ENCODE measurements around the gene ANKRD18B. TPM values are rescaled to one million over a fixed set of nuclear protein-coding genes. Genes with fewer than 3 reads are reported as not detected.
"Not testable (repeated sequence)": the region's sequence is repeated elsewhere in the genome, so short reads cannot be mapped to it uniquely, and the experiment has no call there.

ANKRD18B gene
- total RNA-seq (2014; rRNA removed; shearing (Covaris generic); ENCODE audit: low replicate concordance): not detected in 2 replicates

GRCh38 chr9:33523397-33524305, at the start of gene ANKRD18B:
ANKRD18B (plus strand) TSS chr9:33524251; CDS start chr9:33524490, 239 bp downstream.
- H3K27me3 ChIP-seq, H3K36me3 ChIP-seq, H3K9me3 ChIP-seq: not testable (repeated sequence)
- peak within 1 kb of the TSS; percentile 35 for H3K4me3 ChIP-seq
- peak; percentile 49 for DNase-seq

DNA sequence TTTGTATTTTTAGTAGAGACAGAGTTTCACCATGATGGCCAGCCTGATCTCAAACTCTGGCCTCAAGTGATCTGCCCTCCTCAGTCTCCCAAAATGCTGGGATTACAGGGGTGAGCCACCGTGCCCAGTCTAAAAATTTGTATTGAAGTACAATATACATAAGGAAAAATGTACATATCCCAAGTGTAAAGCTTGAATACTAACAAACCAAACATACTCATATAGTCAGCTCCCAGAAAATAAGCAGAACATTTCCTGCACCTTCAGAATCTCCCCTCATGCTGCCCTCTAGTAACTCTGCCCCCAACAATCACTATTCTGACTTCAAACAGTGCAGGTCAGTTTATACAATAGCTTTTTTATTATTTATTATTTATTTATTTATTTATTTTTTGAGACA, 48.7 kb upstream of the ANKRD18B start:
- Histone ChIP-seq H3K36me3 (peaks cover 14% of the 10 kb centered on the region), H3K4me3 (no peak overlapping the region)
- no peak for DNase-seq

GRCh38 chr9:33476503-33476902, 47.5 kb upstream of the ANKRD18B start:
- Histone ChIP-seq H3K27me3 (no peaks in the 10 kb centered on the region), H3K9me3 (no peaks in the 10 kb centered on the region), H3K36me3 (peaks cover 10% of the 10 kb centered on the region), H3K4me3 (no peak overlapping the region)
- DNase-seq: no peak

More for the DNA sequence above, 48.7 kb upstream of the ANKRD18B start:
- Histone ChIP-seq H3K27me3 (no peaks in the 10 kb centered on the region), H3K9me3 (no peaks in the 10 kb centered on the region)

DNA sequence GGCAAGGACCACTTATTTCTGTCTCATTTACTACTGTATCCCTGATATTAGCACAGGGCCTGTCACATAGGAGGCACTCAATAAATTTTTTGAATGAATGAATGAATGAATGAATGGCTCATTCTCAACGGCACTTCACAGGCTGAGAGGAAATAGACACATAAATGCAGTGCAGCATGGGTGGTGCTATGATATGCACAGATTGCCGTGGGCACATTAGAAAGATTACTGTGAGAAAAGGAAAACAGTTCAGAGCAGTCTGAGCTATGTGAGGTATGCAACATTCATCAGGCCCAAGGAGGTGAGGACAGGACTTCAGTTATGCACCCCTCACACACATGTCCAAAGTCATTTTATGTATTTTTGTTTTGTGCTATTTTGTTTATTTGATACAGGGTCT, 43.9 kb upstream of the ANKRD18B start:
- no peak for DNase-seq
- Histone ChIP-seq H3K4me3 (no peak overlapping the region), H3K27me3 (no peaks in the 10 kb centered on the region), H3K36me3 (no peaks in the 10 kb centered on the region), H3K9me3 (no peaks in the 10 kb centered on the region)

GRCh38 chr9:33480976-33481375, 43.1 kb upstream of the ANKRD18B start:
- DNase-seq: no peak
- Histone ChIP-seq H3K4me3 (no peak overlapping the region), H3K36me3 (no peaks in the 10 kb centered on the region), H3K27me3 (no peaks in the 10 kb centered on the region), H3K9me3 (no peaks in the 10 kb centered on the region)

GRCh38 chr9:33485312-33485711, 38.7 kb upstream of the ANKRD18B start:
- H3K27me3 ChIP-seq, H3K9me3 ChIP-seq, H3K36me3 ChIP-seq, H3K4me3 ChIP-seq, DNase-seq: not testable (repeated sequence)

GRCh38 chr9:33489066-33489465, 35.0 kb upstream of the ANKRD18B start:
- H3K27me3 ChIP-seq: no peaks in the 10 kb centered on the region
- H3K36me3 ChIP-seq: no peaks in the 10 kb centered on the region
- H3K9me3 ChIP-seq: no peaks in the 10 kb centered on the region
- no peak overlapping the region for H3K4me3 ChIP-seq
- DNase-seq: no peak

DNA sequence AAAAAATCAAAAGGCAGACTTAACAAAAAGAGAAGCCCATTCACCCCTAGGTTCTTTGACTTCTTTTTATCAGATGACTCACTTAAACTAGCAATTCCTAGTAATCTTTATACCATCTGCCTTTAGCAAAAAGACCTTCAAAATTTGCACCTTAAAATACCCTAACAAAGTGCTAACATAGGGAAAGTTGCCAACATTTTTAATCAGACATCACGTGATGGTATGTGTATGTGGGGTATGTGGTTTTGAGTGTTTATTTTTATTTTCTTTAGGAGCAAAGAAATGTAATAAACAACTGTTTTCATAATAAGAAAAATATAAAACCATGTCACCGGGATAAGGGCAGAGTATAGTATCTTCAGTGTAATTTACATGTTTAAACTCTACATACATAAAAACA, 30.2 kb upstream of the ANKRD18B start:
- H3K27me3 ChIP-seq, H3K4me3 ChIP-seq, H3K36me3 ChIP-seq, H3K9me3 ChIP-seq, DNase-seq: not testable (repeated sequence)

GRCh38 chr9:33498387-33498786, 25.7 kb upstream of the ANKRD18B start:
- H3K9me3 ChIP-seq: no peaks in the 10 kb centered on the region
- no peaks in the 10 kb centered on the region for H3K36me3 ChIP-seq
- no peaks in the 10 kb centered on the region for H3K27me3 ChIP-seq
- no peak overlapping the region for H3K4me3 ChIP-seq
- DNase-seq: no peak

- no peaks in the 10 kb centered on the region for H3K9me3 ChIP-seq
- no peaks in the 10 kb centered on the region for H3K27me3 ChIP-seq
- no peaks in the 10 kb centered on the region for H3K36me3 ChIP-seq
- DNase-seq: peak; percentile 33
- no peak overlapping the region for H3K4me3 ChIP-seq
These were observed 17.3 kb upstream of the ANKRD18B start for GRCh38 chr9:33506626-33507370.

DNA sequence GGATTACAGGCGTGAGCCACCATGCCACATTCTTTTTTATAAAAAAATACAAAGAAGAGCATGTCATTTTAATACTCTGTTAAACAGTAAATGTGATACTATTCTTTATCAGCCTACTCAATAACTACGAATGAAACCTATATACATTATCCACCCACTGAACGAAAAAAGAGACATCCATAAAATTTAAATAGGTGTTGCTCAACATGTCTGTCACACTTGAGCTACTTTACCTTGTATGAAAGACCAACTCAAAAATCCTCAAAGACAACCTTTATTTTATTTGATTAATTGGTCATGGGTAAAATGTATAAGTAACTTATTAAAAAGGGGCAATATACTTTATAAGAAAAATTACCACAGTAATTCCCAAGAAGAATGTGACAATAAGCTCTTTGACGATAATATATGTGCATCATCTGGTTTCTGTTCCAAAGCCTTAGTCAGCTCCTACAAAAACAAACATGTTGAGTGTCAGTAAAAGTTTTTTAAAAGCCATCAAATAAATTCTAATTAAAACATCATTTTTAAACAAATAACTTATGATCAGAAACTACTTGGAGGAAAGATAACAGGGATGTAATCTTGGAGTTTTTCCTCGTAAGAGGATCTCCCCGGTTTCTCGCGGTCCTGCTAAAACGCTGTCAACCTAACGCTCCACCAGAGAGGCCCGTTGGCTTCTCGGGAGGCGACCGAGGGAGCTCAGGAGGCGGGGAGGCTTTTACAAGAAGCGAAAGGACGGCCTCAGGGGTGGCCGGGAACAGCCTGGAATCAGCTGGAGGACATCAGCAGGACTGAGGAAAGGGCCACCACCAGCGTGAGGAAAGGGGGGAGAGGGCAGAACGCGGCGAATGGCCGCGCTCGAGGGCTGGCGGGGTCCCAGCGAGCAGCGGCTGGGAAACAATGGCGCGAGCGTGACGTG, 13.5 kb upstream of the ANKRD18B start:
- H3K36me3 ChIP-seq: no peaks in the 10 kb centered on the region
- no peaks in the 10 kb centered on the region for H3K9me3 ChIP-seq
- H3K27me3 ChIP-seq: no peaks in the 10 kb centered on the region
- peak; percentile 56 for DNase-seq
- H3K4me3 ChIP-seq: peak overlapping the region; percentile 55

GRCh38 chr9:33511184-33511517, 12.9 kb upstream of the ANKRD18B start:
- peak overlapping the region; percentile 55 for H3K4me3 ChIP-seq
- DNase-seq, H3K36me3 ChIP-seq, H3K9me3 ChIP-seq, H3K27me3 ChIP-seq: not testable (repeated sequence)

DNA sequence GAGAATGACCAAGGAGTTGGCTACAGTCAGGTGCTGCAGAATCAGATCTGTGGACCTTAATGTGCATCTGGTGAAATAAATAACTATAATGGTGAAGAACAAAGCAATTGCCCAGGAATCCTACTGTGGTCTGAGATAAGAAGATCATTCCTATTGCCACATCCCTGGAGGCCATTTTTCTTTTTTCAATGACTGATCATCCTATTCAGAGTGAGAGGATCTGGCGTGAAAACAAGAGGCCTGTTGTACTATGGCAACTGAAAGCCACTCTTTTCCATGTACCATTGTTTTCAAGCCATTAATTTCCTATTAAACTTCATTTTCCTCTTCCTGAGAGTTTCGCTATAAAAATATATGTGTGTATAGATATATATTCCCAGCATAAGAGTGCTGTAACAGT, 11.5 kb upstream of the ANKRD18B start:
- H3K4me3 ChIP-seq, DNase-seq: not testable (repeated sequence)

GRCh38 chr9:33515342-33515995, 8.6 kb upstream of the ANKRD18B start:
- H3K9me3 ChIP-seq, H3K27me3 ChIP-seq, H3K4me3 ChIP-seq, DNase-seq, H3K36me3 ChIP-seq: not testable (repeated sequence)

More for the DNA sequence above, 11.5 kb upstream of the ANKRD18B start:
- H3K27me3 ChIP-seq, H3K36me3 ChIP-seq, H3K9me3 ChIP-seq: not testable (repeated sequence)

DNA sequence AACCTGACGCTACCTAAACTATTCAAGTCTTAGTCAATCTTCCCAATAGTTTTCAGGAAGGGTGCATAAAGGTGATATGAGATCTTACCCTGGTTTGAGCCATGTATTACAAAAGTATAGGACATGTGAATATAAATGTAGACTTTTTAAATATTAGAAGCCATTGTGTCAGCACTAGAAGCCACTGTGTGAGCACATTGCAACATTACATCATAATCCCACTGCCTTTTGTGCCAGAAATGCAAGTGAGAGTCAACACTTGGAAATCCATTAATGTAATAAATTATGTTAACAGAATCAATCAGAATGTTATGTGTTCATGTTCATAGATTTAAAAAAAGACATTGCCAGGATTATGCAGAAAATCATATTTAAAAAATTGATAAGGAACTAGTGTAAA, 7.7 kb upstream of the ANKRD18B start:
- not testable (repeated sequence) for DNase-seq, H3K4me3 ChIP-seq, H3K27me3 ChIP-seq, H3K36me3 ChIP-seq, H3K9me3 ChIP-seq

DNA sequence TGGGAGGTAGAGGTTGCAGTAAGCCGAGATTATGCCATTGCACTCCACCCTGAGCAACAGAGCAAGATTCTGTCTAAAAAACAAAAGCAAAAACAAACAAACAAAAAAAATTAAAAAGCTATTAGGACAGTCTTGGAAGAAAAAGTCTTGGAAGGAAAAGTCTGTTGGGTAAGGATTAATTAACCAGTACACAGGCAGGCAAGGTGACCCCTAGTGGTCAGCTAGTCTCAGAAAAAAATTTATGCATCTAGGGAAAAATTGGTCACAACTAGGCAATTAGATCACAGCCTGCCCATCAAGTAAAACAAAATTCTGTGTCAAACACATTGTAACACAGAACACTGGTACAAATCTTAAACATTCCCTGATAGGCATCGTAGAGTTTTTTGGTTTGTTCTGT, 6.7 kb upstream of the ANKRD18B start:
- no peak for DNase-seq
- Histone ChIP-seq H3K36me3 (no peaks in the 10 kb centered on the region), H3K9me3 (no peaks in the 10 kb centered on the region), H3K4me3 (no peak overlapping the region), H3K27me3 (no peaks in the 10 kb centered on the region)
